T follicular helper cell (primary cell): ENCODE results near the gene HGFAC.

Experiments
- DNase-seq: peaks from one replicate; pipeline ENCODE4 v3.0.0-alpha.2; 2020; ENCODE audit warnings: low read depth

HGFAC gene

GRCh38 chr4:3486541-3487540 lies 45.1 kb downstream of the HGFAC start:
- no peak for DNase-seq

DNA sequence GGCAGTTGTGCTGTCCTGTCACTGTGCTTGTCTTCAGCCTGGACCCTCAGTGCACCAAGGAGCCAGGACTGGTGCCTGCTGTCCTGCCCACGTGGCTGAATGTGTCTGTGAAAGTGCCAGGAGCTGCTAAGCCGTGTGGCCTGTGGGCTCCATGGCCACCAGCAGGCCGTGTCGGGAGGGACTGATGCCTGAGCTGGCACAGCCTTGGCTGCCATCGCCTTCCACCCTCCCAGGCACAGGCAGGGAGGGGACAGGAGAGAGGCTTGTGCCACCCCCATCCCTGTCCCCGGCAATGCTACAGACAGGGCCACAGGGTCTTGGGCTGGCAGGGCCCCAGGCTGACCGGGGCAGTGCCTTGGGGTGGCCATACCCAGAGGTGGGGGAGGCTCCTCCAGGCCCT lies 46.1 kb downstream of the HGFAC start:
- no peak for DNase-seq

DNA sequence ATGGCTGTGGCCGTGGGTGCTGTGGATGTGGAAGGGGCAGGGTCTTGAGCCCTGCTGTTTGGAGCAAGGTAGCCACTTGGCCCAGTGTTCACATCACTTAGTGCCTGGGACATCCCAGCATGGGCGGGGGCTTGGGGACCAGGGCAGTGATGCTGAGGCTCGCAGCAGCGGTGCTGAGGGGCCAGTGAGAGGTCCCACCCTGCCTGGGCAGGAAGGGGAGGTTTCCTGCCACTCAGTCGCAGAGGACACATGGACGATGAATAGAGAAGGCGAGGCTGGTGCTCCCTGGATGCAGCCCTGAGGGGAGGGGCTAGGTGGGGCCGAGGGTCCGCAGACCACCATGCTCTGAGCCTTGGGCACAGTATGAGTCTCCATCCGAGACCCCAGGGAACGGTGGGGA lies 47.1 kb downstream of the HGFAC start:
- DNase-seq = no peak

GRCh38 chr4:3489451-3489962 lies 47.7 kb downstream of the HGFAC start:
- DNase-seq = no peak

GRCh38 chr4:3491681-3492405 lies 50.1 kb downstream of the HGFAC start:
- DNase-seq = no peak

GRCh38 chr4:3492741-3493719 lies 51.3 kb downstream of the HGFAC start:
- no peak for DNase-seq

DNA sequence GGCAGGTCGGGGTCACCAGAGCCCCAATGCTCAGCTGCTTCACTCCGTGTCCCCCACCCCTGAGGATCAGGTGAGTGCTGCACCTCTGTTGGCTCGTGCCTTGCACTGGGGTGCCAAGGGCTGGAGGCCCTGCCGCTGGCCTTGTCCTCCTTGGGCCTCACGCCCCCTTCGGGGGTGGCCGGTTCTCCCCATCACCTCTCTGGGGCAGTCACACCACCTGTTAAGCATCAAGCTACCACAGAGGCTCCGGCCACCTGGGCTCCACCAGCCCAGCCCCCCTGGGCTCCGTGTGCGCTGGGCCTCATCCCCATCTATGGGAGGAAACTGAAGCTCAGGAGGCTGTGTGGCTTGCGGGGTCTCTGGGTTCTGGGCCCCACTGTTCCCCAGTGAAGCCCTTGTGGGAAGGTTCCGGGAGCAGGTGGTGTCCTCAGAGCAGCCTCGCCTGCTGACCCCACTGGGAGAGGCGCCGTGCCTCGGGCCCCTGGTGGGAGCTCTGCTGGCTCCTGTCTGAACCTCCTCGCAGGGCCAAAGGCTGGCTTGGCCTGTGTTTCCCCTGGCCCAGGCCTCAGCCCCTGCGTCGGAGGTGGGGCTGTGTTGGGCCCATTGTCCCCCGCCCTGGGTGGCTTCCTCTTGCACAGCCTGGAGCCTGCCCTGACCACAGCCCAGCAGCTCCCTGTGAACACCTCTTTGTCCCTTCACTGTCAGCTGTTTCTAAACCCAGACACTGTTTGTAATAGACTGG lies 52.1 kb downstream of the HGFAC start:
- DNase-seq = no peak

DNA sequence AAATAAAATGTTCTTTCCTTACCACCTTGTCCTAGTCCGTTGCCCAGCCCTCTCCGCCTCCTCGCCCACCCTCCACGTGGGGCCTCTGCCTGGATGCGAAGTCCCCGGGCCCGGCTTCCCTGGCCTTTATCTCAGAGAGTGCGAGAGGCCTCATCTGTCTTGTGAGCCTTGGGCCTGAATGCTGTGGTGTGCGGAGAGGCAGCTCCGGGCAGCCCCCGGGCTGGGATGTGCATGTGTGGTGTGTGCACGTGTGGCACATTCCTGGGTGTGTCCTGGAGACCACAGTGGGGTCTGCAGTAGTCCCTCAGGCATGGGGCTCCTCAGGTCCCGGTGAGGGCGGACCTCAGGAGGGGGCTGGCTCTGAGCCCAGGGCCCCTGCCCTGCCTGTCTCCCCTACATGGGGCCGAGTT lies 52.7 kb downstream of the HGFAC start:
- DNase-seq = no peak

- DNase-seq = no peak
Measured at GRCh38 chr4:3495204-3495975, 53.6 kb downstream of the HGFAC start.

DNA sequence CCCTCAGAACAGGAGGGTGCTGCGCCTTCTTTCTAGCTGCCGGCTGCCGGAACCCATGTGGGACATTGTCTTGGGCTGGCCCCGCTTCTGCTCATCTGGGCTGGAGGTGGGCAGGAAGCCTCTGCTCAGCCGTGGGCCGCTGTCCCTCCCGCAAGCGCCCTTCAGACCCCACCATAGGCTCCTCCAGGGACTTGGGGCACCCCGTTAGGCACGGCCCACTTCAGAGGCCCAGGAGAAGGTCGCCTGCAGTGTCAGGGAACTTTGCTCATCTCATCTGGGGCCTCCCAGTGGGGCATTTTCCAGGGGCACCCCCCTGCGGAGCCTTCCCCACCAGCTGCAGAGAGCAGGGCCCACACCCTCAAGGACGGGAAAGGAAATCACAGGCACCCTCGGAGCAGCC lies 54.3 kb downstream of the HGFAC start:
- DNase-seq = no peak

DNA sequence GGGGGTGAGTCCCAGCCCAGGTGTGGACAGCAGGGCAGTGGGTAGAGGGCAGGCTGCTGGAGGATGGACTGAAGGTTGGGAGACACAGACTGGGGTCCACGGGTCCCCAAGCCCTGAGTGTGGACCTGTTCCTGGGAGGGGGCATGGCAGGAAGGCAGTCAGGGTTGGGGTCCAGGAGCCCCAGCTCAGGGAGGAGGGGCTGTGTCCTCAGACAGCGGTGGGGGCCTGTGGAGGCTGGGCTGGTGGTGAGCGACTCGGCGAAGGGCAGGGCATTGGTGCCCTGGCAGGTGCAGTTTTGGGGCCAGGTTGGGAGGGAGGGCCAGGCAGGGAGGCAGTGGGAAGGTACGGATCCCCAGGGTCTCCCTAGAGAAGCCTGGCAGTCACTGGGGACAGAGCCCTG lies 55.3 kb downstream of the HGFAC start:
- DNase-seq = no peak

GRCh38 chr4:3497523-3498389 lies 56.0 kb downstream of the HGFAC start:
- DNase-seq = no peak

DNA sequence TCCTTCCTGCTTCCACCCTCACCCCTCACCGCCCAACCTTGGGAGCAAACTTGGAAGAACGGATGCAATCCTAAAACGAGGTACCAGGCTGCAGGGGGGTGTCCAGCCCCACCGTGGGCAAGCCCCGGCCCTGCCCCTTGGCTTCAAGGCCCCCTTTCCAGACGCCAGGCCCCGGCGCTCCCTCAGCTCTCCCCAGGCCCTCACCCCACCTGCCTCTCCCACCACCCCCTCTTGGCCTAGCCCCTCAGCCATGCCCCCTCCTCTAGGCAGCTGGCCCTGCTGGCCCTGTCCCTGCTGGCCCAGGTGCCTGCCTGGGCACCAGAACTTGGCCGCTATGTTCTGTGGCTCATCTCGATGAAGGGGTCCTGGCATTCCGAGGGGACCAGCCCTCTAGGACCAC lies 56.6 kb downstream of the HGFAC start:
- DNase-seq = no peak
